ENCODE data around the gene BIN1. TPM values are rescaled to one million over a fixed set of nuclear protein-coding genes. Genes with fewer than 3 reads are reported as not detected.

Gene BIN1
- total RNA-seq, 1 experiment from 2014 or later = 34.1 TPM

DNA sequence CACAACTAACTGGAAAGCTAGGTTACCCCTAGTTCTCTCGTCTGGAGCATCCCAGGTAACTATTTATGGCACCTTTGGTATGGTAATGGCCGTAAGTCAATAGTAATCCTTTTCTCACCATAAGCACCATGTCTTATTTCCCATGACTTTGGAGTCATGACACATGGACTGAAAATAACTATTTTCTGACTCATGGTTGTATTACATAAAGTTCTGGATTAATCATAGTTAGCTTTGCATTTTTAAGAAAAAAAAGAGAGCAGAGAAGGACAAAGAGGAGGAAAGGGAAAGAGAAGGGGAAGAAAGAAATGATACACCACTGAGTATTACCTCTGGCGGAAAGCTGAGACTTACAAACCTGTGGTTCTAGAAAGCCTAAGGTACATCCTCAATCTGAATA, 99.3 kb downstream of the BIN1 start:
- BruUV-seq (replicated peaks) = no TSS peak
- Histone ChIP-seq H3K4me3 (ENCODE audit: low read depth, low read length, poor library complexity, severe bottlenecking) (no peak overlapping the region), H3K4me1 (ENCODE audit: insufficient read depth, low read length, poor library complexity, severe bottlenecking) (no peaks in the 10 kb centered on the region), H3K9me3 (ENCODE audit: low read depth, low read length, poor library complexity, severe bottlenecking) (no peaks in the 10 kb centered on the region), H3K36me3 (ENCODE audit: insufficient read depth, low read length, poor library complexity, severe bottlenecking) (no peaks in the 10 kb centered on the region), H3K27me3 (replicated peaks; ENCODE audit: insufficient read depth, low read depth, low read length, poor library complexity) (peaks cover 27% of the 10 kb centered on the region), H3K27ac (ENCODE audit: low read depth, low read length, poor library complexity, severe bottlenecking) (no peak overlapping the region)
- CTCF ChIA-PET = no interaction called here
- POLR2A ChIA-PET (ENCODE audit: low non-redundant PET) = no interaction called here
- intact Hi-C loops (cut with micrococcal nuclease; ENCODE audit: unreplicated experiment) = no loop called here
- TF ChIP-seq CTCF (conservative IDR thresholded peaks at IDR 0.05; ENCODE audit: low read depth, low read length) = no peak
- no peak for DNase-seq (ENCODE audit: low spot score)

- intact Hi-C loops (cut with micrococcal nuclease; ENCODE audit: unreplicated experiment) = no loop called here
- Histone ChIP-seq H3K27me3 (replicated peaks; ENCODE audit: insufficient read depth, low read depth, low read length, poor library complexity) (peaks cover 20% of the 10 kb centered on the region), H3K9me3 (ENCODE audit: low read depth, low read length, poor library complexity, severe bottlenecking) (no peaks in the 10 kb centered on the region), H3K4me3 (ENCODE audit: low read depth, low read length, poor library complexity, severe bottlenecking) (no peak overlapping the region), H3K4me1 (ENCODE audit: insufficient read depth, low read length, poor library complexity, severe bottlenecking) (no peaks in the 10 kb centered on the region), H3K27ac (ENCODE audit: low read depth, low read length, poor library complexity, severe bottlenecking) (no peak overlapping the region), H3K36me3 (ENCODE audit: insufficient read depth, low read length, poor library complexity, severe bottlenecking) (no peaks in the 10 kb centered on the region)
- TF ChIP-seq EZH2 (IDR thresholded peaks at IDR 0.05; ENCODE audit: borderline replicate concordance, low read depth, low read length, poor library complexity, severe bottlenecking) = no peak
- no peak for TF ChIP-seq CTCF (conservative IDR thresholded peaks at IDR 0.05; ENCODE audit: low read depth, low read length)
- CTCF ChIA-PET = no interaction called here
- DNase-seq (ENCODE audit: low spot score) = no peak
- BruUV-seq (replicated peaks) = no TSS peak
- POLR2A ChIA-PET (ENCODE audit: low non-redundant PET) = no interaction called here
Observed at GRCh38 chr2:127006962-127007361, 100.0 kb downstream of the BIN1 start.

- ChIA-PET POLR2A (ENCODE audit: low non-redundant PET) (no interaction called here), CTCF (no interaction called here)
- Histone ChIP-seq H3K9me3 (ENCODE audit: low read depth, low read length, poor library complexity, severe bottlenecking) (no peaks in the 10 kb centered on the region), H3K4me3 (ENCODE audit: low read depth, low read length, poor library complexity, severe bottlenecking) (no peak overlapping the region), H3K4me1 (ENCODE audit: insufficient read depth, low read length, poor library complexity, severe bottlenecking) (no peaks in the 10 kb centered on the region), H3K36me3 (ENCODE audit: insufficient read depth, low read length, poor library complexity, severe bottlenecking) (no peaks in the 10 kb centered on the region), H3K27ac (ENCODE audit: low read depth, low read length, poor library complexity, severe bottlenecking) (no peak overlapping the region), H3K27me3 (replicated peaks; ENCODE audit: insufficient read depth, low read depth, low read length, poor library complexity) (peaks cover 16% of the 10 kb centered on the region)
- TF ChIP-seq CTCF (conservative IDR thresholded peaks at IDR 0.05; ENCODE audit: low read depth, low read length) (no peak), EZH2 (IDR thresholded peaks at IDR 0.05; ENCODE audit: borderline replicate concordance, low read depth, low read length, poor library complexity, severe bottlenecking) (no peak)
- BruUV-seq (replicated peaks) = no TSS peak
- DNase-seq (ENCODE audit: low spot score) = no peak
- intact Hi-C loops (cut with micrococcal nuclease; ENCODE audit: unreplicated experiment) = no loop called here
Observed at GRCh38 chr2:127004893-127005600, 101.9 kb downstream of the BIN1 start.

Data from A673 (cell line).